Effector CD4-positive, alpha-beta T cell (primary cell): Measurements from ENCODE around the gene SMARCC2.
"Not testable (repeated sequence)": the region's sequence is repeated elsewhere in the genome, so short reads cannot be mapped to it uniquely, and the experiment has no call there.

Experiments used
- DNase-seq: peaks from one replicate; pipeline ENCODE4 v3.0.0-alpha.2; 2020

Gene SMARCC2

GRCh38 chr12:56120158-56120846 is 69.0 kb downstream of the SMARCC2 start:
- no peak for DNase-seq

GRCh38 chr12:56119361-56119796 is 69.9 kb downstream of the SMARCC2 start:
- DNase-seq: peak; percentile 43

- DNase-seq: no peak
Observed at GRCh38 chr12:56118688-56119357, 70.5 kb downstream of the SMARCC2 start.

GRCh38 chr12:56117778-56118687 is 71.2 kb downstream of the SMARCC2 start, which contains the start of gene ZC3H10:
Gene ZC3H10, plus strand, starts transcription at chr12:56118266. Its CDS starts 2,297 bp downstream, at chr12:56120563.
- DNase-seq: peak; percentile 97

- not testable (repeated sequence) for DNase-seq
Observed at GRCh38 chr12:56117082-56117706, 72.1 kb downstream of the SMARCC2 start.

GRCh38 chr12:56116267-56117081 is 72.8 kb downstream of the SMARCC2 start, which contains the start of gene RPL41:
Gene RPL41, plus strand, starts transcription at chr12:56116633.
- peak; percentile 92 for DNase-seq

- no peak for DNase-seq
Observed at GRCh38 chr12:56115329-56115728, 74.0 kb downstream of the SMARCC2 start.

- DNase-seq: no peak
Observed at GRCh38 chr12:56114084-56114483, 75.2 kb downstream of the SMARCC2 start.
